HuH-7 (cell line): ENCODE measurements around the gene GP1BB.

Source experiments
- DNase-seq: peaks from one replicate; pipeline ENCODE4 v3.0.0; 2011; ENCODE audit warnings: low spot score

Gene GP1BB

DNA sequence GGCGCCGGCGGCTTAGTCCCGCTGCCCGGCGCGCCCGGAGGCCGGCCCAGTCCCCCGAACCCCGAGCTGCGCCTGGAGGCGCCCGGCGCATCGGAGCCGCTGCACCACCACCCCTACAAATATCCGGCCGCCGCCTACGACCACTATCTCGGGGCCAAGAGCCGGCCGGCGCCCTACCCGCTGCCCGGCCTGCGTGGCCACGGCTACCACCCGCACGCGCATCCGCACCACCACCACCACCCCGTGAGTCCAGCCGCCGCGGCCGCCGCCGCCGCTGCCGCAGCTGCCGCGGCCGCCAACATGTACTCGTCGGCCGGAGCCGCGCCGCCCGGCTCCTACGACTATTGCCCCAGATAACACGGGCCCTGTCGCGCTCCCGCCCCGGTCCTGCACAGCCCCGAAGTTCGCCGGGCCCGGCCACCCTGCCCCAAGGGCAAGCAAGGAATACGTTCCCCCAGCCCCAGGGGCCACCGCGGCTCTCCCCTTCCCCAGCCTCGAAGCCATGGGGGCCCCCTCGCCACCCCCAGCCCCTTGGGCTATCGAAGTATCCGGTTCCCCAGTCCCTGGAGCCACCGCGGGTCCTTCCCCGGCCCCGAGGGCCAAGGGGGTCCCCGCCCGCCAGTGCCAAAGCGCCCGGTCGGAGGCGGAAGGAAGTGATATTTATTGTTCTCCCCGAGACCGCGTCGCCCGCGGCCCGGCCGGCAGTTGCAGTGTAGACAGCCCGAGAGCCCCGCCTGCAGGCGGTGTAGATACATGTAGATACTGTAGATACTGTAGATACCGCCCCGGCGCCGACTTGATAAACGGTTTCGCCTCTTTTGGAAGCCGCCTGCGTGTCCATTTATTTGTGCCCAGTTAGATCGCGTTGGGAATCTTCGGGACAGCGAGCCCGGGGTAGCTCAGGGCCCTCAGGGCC, 43.4 kb downstream of the GP1BB start:
- no peak for DNase-seq

DNA sequence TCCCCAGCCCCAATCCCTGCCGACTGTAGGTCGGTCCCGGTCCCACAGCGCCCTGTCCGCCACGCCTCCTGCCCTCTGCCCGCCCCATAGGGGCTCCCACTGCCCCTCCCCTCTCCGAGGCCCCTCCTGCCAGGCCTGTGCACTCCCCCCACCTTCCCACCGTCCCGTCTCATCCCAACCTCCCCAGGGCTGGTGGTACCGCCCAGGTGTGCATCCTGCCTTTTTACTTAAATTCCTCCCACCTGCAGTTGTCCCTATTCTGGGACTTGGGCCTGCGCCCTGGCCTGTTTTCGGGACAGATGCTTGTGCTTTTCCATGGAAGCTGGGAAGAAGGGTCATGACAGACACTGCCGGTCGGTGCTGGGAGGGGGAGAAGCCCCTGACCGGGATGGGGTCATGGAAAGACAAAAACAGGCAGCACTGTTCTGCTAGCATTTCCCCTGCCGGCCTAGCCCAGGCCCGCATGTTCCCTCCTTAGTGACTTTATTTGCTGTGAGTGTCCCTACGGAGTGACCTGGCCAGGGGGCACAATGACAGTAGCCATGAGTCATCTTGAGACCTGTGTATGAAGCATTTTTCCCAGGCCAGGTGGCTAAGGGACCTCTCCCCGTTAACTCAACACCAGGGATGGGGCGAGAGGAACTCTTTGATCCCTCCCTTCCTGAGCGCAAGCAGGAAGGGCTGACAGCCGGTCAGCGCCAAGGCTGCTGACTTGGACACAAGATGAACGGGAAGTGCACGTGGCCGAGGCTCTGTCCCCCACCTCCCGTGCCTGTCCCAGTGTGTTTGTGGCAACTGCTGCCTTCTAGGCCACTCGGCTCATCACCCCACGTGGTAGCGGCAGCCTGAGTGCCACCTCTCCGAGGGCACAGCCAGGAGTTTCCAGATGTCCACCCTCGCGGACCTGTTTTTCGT, 44.3 kb downstream of the GP1BB start:
- no peak for DNase-seq

- no peak for DNase-seq
These were observed 46.0 kb downstream of the GP1BB start for GRCh38 chr22:19769393-19769715.

- no peak for DNase-seq
These were observed 47.2 kb downstream of the GP1BB start for GRCh38 chr22:19770349-19771220.

DNA sequence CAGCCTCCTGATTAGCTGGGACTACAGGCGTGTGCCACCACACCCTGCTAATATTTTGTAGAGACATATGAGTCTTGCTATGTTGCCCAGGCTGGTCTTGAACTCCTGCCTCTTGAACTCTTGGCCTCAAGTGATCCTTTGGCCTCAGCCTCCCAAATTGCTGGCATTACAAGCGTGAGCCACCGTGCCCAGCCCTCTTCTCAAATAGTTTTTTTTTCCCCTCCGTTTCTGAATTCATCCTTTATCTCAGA, 49.0 kb downstream of the GP1BB start:
- DNase-seq: no peak

DNA sequence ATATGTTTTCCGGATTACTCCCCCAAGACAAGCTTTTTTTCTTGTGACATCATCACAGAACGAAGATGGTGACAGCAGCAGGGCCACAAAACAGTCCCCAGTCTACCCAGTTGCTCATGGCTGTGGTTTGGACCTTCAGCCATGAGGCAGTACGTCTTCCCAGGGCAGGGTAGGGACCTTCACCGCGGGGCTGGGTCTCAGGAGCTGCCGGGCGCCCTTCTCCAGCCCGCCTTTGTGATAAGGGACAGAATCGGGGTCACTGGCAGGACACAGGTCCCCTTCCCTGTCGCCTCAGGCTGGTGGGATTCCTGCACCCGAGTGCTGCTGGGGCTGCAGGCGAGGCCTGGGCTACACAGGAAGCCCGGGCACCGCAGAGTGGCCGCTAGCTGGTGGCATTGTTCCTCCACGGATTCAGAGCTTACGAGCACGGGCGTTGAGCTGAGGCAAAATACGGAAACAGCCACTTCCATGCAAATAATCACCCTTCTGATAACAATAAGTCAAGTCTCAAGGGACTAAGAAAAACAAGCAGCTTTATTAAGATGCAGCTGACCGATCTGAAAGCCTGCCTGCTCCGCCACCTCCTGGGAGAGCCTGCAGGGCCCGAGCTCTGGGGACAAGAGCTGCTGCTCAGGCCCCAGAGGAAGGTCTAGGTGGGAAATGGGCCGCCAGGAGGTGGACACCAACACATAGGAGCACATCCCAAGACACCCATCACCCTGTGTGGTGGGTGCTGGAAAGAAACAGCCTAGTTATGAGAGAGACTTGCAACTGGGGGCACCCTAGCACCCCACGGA, 49.5 kb downstream of the GP1BB start:
- no peak for DNase-seq

GRCh38 chr22:19773470-19774040, 50.2 kb downstream of the GP1BB start:
- DNase-seq: no peak
